Endometrial microvascular endothelial cells (primary cell): ENCODE data around the gene UST. TPM values are rescaled to one million over a fixed set of nuclear protein-coding genes. Genes with fewer than 3 reads are reported as not detected.
"Not testable (repeated sequence)": the region's sequence is repeated elsewhere in the genome, so short reads cannot be mapped to it uniquely, and the experiment has no call there.

Experiments
- in situ Hi-C: cut with HindIII; loops from 2 replicates; pipeline ENCODE4 v1.10.0; 2017; ENCODE audit warnings: low sequenced_read_pairs, low pct_unique_long_range_greater_than_20kb; ENCODE audit errors: inconsistent ontology term
- total RNA-seq: library from RNA; depleted of rRNA; stranded (reverse); fragments of >200 nt; gene quantifications from one replicate; pipeline ENCODE4 v1.2.3, GENCODE V29; 2015; ENCODE audit errors: inconsistent ontology term

The UST gene
- total RNA-seq, 1 donor from 2014 or later = 0.09 TPM

DNA sequence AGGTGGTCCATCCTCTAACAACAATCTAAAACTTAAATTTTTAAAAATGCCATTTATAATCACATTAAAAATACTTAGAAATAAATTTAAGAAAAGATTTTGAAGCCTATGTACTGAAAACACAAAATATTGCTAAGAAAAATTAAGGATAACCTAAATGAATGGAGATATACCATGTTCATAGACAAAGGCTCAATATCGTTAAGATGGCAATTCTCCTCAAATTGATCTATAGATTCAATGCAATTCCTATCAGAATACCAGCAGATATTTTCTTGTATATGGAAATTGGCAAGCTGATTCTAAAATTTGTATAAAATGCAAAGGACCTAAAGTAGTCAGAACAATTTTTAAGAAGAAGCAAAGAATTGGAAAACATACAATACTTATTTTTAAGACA, 19.7 kb upstream of the UST start:
- in situ Hi-C loops = no loop called here

GRCh38 chr6:148735989-148736388, 10.8 kb upstream of the UST start:
- in situ Hi-C loops = no loop called here

- in situ Hi-C loops = no loop called here
These were observed 9.9 kb upstream of the UST start for GRCh38 chr6:148736774-148737412.

DNA sequence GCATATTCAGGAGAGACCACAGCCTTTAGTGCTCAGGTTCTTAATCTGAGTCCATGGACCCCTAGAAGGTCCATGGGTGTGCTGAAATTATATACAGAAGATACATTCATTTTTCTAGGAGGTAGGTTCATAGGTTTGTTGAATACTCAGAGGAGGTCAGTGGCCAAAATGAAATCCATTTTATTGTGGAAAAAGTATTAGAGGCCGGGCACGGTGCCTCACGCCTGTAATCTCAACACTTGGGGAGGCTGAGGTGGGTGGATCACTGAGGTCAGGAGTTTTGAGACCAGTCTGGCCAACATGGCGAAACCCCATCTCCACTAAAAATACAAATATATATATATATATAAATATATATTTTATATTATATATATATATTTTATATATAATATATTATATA, 9.0 kb upstream of the UST start:
- in situ Hi-C loops = no loop called here

DNA sequence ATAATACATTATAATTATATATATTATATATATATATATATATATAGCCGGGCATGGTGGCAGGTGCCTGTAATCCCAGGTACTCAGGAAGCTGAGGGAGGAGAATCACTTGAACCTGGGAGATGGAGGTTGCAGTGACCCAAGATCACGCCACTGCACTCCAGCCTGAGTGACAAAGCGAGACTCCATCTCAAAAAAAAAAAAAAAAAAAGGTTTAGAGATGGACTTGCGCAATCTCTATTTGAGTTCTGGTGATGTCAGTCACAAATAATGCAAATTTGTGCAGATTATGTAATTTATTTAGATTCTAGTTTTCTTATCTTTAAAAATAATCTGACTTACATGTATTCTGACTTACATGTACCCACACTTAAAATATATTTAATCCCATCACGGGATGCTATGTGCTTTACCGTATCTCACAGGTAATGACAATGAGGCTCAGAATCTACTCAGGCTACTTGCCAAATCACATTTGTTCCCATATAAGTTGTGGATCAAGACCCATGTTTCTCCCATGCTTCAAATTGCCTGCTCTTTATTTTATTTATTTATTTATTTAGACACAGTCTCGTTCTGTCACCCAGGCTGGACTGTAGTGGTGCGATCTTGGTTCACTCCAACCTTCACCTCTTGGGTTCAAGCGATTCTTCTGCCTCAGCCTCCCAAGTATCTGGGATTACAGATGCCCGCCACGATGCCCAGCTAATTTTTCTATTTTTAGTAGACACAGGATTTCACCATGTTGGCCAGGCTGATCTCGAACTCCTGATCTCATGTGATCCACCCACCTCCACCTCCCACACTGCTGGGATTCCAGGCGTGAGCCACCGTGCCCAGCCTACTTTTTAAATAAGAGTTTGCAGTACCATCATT, 7.6 kb upstream of the UST start:
- in situ Hi-C loops = no loop called here

DNA sequence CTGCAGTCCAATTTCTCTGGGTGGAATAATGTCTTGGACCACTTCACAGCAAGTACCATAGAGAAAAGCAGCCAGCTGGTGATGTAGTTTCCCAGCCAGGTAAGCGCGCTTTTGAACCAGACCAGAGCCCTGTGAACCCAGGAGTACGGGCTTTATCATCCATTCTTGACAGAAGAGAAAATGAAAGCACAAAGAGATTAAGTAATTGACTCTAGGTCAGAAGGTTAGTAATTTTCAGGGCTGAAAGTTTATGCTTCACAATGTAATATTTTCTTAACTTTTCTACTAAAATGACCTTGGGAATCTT, 7.1 kb upstream of the UST start:
- in situ Hi-C loops = no loop called here

DNA sequence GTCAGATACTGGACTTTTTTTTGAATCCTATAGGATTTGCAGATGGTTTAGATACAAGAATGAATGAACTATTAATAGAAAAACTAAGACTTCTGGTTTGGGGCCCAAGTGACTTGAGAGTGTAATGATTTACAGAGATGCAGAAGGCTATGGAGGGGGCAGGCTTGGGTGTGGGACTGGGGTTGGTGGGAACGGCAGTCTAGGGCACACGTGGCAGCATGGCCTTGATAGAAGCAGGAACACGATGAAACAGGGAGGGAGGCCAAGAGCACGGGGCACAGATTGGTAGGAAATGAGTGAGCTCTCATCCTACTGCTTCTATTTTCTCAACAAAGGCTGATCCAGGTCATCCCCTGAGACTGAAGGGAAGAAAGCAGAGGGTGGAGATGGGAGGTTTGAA, 3.4 kb upstream of the UST start:
- in situ Hi-C loops = no loop called here

GRCh38 chr6:148745926-148746325, 904 bp upstream of the UST start:
- in situ Hi-C loops = no loop called here

DNA sequence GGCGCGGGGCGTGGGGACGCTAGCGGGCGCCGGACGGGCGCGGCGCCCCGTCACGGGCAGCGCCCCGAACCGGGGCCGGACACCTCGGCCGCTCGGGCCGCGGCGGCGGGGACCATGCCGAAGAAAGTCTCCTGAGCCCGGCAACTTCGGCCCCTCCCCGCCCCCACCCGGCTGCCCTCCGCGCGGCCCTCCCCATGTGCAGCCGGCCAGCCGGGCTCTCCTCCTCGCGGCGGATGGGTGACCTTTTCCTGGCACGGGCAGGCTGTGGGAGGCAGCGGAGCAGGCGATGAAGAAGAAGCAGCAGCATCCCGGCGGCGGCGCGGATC, 278 bp downstream of the UST start:
- in situ Hi-C loops = no loop called here

DNA sequence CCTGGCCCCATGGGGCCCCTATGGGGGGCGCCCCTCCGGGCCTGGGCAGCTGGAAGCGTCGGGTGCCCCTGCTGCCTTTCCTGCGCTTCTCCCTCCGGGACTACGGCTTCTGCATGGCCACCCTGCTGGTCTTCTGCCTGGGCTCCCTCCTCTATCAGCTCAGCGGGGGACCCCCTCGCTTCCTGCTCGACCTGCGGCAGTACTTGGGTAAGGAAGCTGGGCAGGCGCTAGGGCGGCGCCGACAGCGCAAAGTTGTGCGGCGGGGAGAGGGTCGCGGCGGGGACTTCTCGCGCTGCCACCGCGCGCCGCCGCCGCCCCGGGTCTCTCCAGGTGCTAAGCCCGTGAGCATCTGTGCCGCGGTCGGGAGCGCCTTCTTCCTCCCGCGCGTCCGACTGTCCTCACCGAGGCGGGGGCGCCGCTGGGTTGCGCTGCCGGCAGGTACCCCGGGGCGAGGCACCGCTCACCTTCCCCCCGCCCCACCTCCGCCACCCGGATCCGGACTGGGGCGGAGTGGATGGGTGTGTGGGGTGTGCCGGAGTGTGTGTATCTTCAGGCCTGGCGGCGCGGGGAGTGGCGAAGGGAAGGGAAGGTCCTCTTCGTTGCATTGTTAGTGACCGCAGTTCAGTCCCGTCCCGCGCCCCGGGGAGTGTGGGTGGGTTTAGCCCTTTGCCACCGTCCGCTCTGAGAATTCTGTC, 788 bp downstream of the UST start:
- in situ Hi-C loops = no loop called here

DNA sequence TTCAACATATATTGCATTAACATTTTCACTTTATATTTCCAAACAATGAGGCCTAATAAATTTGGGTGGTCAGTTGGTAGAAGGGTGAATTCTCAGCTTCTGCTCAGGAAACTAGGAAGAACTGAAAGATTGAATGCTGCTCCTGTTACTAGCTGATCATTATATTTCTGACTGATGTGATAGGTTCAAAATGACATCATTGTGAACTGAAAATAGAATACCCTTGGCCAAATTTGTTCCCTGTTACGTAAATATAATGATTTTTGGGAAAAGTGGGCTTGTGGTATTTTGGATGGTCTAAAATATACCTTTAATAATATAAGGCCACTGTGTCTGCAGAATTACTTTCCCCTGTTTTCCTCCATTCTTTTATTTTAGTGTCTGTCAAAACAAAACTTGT, 2.8 kb downstream of the UST start:
- in situ Hi-C loops = no loop called here

GRCh38 chr6:148750838-148751792, 4.3 kb downstream of the UST start:
- in situ Hi-C loops = no loop called here

DNA sequence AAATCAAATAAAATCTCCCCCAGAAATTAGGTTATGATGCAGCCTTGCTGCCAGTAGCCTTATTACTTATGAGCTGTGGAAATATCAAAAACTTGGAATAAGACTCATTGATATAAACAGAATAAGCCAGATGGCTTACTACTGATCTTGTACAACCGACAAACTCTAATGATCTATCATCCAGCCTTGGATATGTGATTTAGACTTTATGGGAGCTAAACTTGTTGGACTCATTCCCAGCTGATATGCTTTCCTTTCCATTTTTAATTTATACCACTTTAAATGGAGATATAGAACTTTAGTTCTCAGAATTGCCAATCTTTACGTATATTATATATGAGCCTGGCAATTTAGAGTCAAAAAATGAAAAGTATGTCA, 5.0 kb downstream of the UST start:
- in situ Hi-C loops = no loop called here

- in situ Hi-C loops = not testable (repeated sequence)
These were observed 8.5 kb downstream of the UST start for GRCh38 chr6:148755379-148755778.

DNA sequence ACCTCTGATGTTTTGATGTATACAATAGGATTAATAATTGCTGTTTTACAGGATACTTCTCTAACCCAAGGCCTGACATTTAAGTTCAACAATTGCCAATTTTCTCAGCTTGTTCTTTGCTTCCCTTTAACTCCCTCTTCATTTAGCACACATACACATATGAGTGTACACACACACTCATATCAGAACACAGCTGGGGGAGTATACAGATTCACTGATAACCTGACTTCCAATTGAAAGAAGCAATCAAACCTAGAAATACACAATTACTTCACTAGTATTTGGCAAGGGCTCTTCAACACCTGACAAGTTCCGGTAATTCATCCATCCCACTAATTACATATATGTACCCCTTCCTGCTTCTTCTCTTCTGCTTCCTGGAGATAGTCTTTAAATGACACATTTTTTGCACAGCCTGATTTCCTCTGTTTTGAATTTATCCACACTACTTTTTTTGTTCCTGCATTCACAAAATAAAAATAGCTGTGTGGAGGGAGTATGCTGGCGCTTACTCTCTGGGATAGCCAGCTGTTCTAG, 11.2 kb downstream of the UST start:
- in situ Hi-C loops = no loop called here

GRCh38 chr6:148758492-148758891, 11.7 kb downstream of the UST start:
- in situ Hi-C loops = no loop called here

DNA sequence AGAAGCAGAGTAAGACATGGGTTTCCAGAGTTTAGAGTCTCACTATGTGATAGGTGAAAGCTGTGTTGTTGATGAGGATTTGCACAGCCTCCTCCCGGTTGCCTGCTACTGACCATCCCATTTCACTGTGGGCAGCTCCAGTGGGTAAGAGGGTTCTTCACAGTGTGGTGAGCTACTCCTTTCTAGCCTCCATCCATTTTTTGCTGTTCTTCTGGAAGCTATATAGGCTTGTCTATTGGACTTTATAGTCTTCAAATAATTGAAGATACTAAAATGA, 13.4 kb downstream of the UST start:
- in situ Hi-C loops = no loop called here

- in situ Hi-C loops = no loop called here
These were observed 14.0 kb downstream of the UST start for GRCh38 chr6:148760568-148761526.
